ENCODE data around the gene MYCBPAP. TPM values are rescaled to one million over a fixed set of nuclear protein-coding genes. Genes with fewer than 3 reads are reported as not detected.

MYCBPAP gene
- total RNA-seq, 1 donor from 2014 or later, result 0.72 TPM

GRCh38 chr17:50479522-50480141 is 28.6 kb upstream of the MYCBPAP start:
- Mint-ChIP-seq H3K4me1 (ENCODE audit: unreplicated experiment) (peaks cover 5% of the 10 kb centered on the region), H3K27ac (ENCODE audit: unreplicated experiment) (peak overlapping the region; percentile 77), H3K36me3 (ENCODE audit: low read depth, unreplicated experiment) (peaks cover 12% of the 10 kb centered on the region), H3K4me3 (ENCODE audit: unreplicated experiment) (peak overlapping the region; percentile 93), H3K9me3 (ENCODE audit: unreplicated experiment) (no peaks in the 10 kb centered on the region), H3K27me3 (ENCODE audit: unreplicated experiment) (peaks cover 7% of the 10 kb centered on the region)
- TF ChIP-seq, protein P1, sequence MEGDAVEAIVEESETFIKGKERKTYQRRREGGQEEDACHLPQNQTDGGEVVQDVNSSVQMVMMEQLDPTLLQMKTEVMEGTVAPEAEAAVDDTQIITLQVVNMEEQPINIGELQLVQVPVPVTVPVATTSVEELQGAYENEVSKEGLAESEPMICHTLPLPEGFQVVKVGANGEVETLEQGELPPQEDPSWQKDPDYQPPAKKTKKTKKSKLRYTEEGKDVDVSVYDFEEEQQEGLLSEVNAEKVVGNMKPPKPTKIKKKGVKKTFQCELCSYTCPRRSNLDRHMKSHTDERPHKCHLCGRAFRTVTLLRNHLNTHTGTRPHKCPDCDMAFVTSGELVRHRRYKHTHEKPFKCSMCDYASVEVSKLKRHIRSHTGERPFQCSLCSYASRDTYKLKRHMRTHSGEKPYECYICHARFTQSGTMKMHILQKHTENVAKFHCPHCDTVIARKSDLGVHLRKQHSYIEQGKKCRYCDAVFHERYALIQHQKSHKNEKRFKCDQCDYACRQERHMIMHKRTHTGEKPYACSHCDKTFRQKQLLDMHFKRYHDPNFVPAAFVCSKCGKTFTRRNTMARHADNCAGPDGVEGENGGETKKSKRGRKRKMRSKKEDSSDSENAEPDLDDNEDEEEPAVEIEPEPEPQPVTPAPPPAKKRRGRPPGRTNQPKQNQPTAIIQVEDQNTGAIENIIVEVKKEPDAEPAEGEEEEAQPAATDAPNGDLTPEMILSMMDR (IDR thresholded peaks at IDR 0.05; ENCODE audit: unreplicated experiment), result peak; percentile 42
- DNase-seq (ENCODE audit: low spot score), result peak; percentile 77

GRCh38 chr17:50480142-50480764 is 28.0 kb upstream of the MYCBPAP start:
- no peak overlapping the region for H3K27ac Mint-ChIP-seq (ENCODE audit: unreplicated experiment)
- H3K27me3 Mint-ChIP-seq (ENCODE audit: unreplicated experiment), result peaks cover 7% of the 10 kb centered on the region
- peaks cover 5% of the 10 kb centered on the region for H3K4me1 Mint-ChIP-seq (ENCODE audit: unreplicated experiment)
- H3K4me3 Mint-ChIP-seq (ENCODE audit: unreplicated experiment), result peak overlapping the region; percentile 93
- TF ChIP-seq, protein P1 (IDR thresholded peaks at IDR 0.05; ENCODE audit: unreplicated experiment), result no peak
- DNase-seq (ENCODE audit: low spot score), result no peak
- peaks cover 13% of the 10 kb centered on the region for H3K36me3 Mint-ChIP-seq (ENCODE audit: low read depth, unreplicated experiment)
- H3K9me3 Mint-ChIP-seq (ENCODE audit: unreplicated experiment), result no peaks in the 10 kb centered on the region

- no peaks in the 10 kb centered on the region for H3K9me3 Mint-ChIP-seq (ENCODE audit: unreplicated experiment)
- H3K4me1 Mint-ChIP-seq (ENCODE audit: unreplicated experiment), result peaks cover 5% of the 10 kb centered on the region
- no peak for DNase-seq (ENCODE audit: low spot score)
- no peak overlapping the region for H3K4me3 Mint-ChIP-seq (ENCODE audit: unreplicated experiment)
- no peak overlapping the region for H3K27ac Mint-ChIP-seq (ENCODE audit: unreplicated experiment)
- H3K27me3 Mint-ChIP-seq (ENCODE audit: unreplicated experiment), result peaks cover 4% of the 10 kb centered on the region
- peaks cover 20% of the 10 kb centered on the region for H3K36me3 Mint-ChIP-seq (ENCODE audit: low read depth, unreplicated experiment)
- TF ChIP-seq, protein P1 (IDR thresholded peaks at IDR 0.05; ENCODE audit: unreplicated experiment), result no peak
Measured at GRCh38 chr17:50480854-50481490, 27.3 kb upstream of the MYCBPAP start.

- H3K4me1 Mint-ChIP-seq (ENCODE audit: unreplicated experiment), result peaks cover 5% of the 10 kb centered on the region
- H3K4me3 Mint-ChIP-seq (ENCODE audit: unreplicated experiment), result no peak overlapping the region
- TF ChIP-seq, protein P1 (IDR thresholded peaks at IDR 0.05; ENCODE audit: unreplicated experiment), result no peak
- H3K27ac Mint-ChIP-seq (ENCODE audit: unreplicated experiment), result no peak overlapping the region
- no peak for DNase-seq (ENCODE audit: low spot score)
- H3K36me3 Mint-ChIP-seq (ENCODE audit: low read depth, unreplicated experiment), result peaks cover 17% of the 10 kb centered on the region
- no peaks in the 10 kb centered on the region for H3K9me3 Mint-ChIP-seq (ENCODE audit: unreplicated experiment)
- peaks cover 4% of the 10 kb centered on the region for H3K27me3 Mint-ChIP-seq (ENCODE audit: unreplicated experiment)
Measured at GRCh38 chr17:50481648-50482047, 26.6 kb upstream of the MYCBPAP start.

DNA sequence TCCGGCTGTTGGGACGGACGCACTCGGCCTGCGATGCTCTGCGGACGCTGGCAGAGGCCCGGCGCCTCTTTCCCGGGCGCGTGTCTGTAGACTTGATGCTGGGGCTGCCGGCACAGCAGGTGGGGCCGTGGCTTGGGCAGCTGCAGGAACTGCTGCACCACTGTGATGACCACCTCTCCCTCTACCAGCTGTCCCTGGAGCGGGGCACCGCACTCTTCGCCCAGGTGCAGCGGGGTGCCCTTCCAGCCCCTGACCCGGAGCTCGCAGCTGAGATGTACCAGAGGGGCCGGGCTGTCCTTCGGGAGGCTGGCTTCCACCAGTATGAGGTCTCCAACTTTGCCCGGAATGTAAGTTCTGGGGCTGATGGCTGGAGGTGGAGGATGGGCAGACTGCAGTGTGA is 26.1 kb upstream of the MYCBPAP start:
- Mint-ChIP-seq H3K9me3 (ENCODE audit: unreplicated experiment) (no peaks in the 10 kb centered on the region), H3K27ac (ENCODE audit: unreplicated experiment) (no peak overlapping the region), H3K27me3 (ENCODE audit: unreplicated experiment) (peaks cover 4% of the 10 kb centered on the region), H3K4me3 (ENCODE audit: unreplicated experiment) (no peak overlapping the region), H3K4me1 (ENCODE audit: unreplicated experiment) (peaks cover 5% of the 10 kb centered on the region), H3K36me3 (ENCODE audit: low read depth, unreplicated experiment) (peaks cover 17% of the 10 kb centered on the region)
- TF ChIP-seq, protein P1 (IDR thresholded peaks at IDR 0.05; ENCODE audit: unreplicated experiment), result no peak
- no peak for DNase-seq (ENCODE audit: low spot score)

Measured in endothelial cell (in vitro differentiated cells).